NCI-H1092 (cell line): ENCODE results near the gene LITAF.

Experiments used
- DNase-seq: peaks from one replicate; lab custom pipeline; 2025; lab: John Stamatoyannopoulos, UW

The LITAF gene

GRCh38 chr16:11550791-11551498 lies 35.8 kb downstream of the LITAF start:
- no peak for DNase-seq

GRCh38 chr16:11547118-11547916 lies 39.4 kb downstream of the LITAF start:
- no peak for DNase-seq

- no peak for DNase-seq
These were observed 40.1 kb downstream of the LITAF start for GRCh38 chr16:11546608-11547061.

GRCh38 chr16:11543661-11544393 lies 42.9 kb downstream of the LITAF start:
- no peak for DNase-seq

- no peak for DNase-seq
These were observed 44.5 kb downstream of the LITAF start for GRCh38 chr16:11542069-11542744.

- no peak for DNase-seq
These were observed 47.1 kb downstream of the LITAF start for GRCh38 chr16:11539641-11540050.

GRCh38 chr16:11538880-11539279 lies 47.8 kb downstream of the LITAF start:
- no peak for DNase-seq

- no peak for DNase-seq
These were observed 50.4 kb downstream of the LITAF start for GRCh38 chr16:11536104-11536866.

GRCh38 chr16:11535494-11535893 lies 51.2 kb downstream of the LITAF start:
- no peak for DNase-seq

GRCh38 chr16:11534262-11534661 lies 52.5 kb downstream of the LITAF start:
- no peak for DNase-seq

GRCh38 chr16:11533588-11533987 lies 53.1 kb downstream of the LITAF start:
- DNase-seq, result no peak

- no peak for DNase-seq
These were observed 56.4 kb downstream of the LITAF start for GRCh38 chr16:11530171-11530940.

- DNase-seq, result no peak
These were observed 57.4 kb downstream of the LITAF start for GRCh38 chr16:11529285-11529684.

- DNase-seq, result no peak
These were observed 58.7 kb downstream of the LITAF start for GRCh38 chr16:11528053-11528452.

GRCh38 chr16:11526655-11527350 lies 59.9 kb downstream of the LITAF start:
- DNase-seq, result no peak

GRCh38 chr16:11524098-11524760 lies 62.5 kb downstream of the LITAF start:
- DNase-seq, result no peak

GRCh38 chr16:11521055-11521454 lies 65.7 kb downstream of the LITAF start:
- DNase-seq, result no peak

- no peak for DNase-seq
These were observed 66.3 kb downstream of the LITAF start for GRCh38 chr16:11520442-11520841.

- DNase-seq, result no peak
These were observed 68.8 kb downstream of the LITAF start for GRCh38 chr16:11517961-11518360.
